Spinal cord (tissue), 10 donors: ENCODE measurements around the gene DHDDS. TPM values are rescaled to one million over a fixed set of nuclear protein-coding genes. Genes with fewer than 3 reads are reported as not detected.
"Not testable (repeated sequence)": the region's sequence is repeated elsewhere in the genome, so short reads cannot be mapped to it uniquely, and the experiment has no call there.

Source experiments
- DNase-seq, 6 donors: peaks; one replicate each; pipeline versions ENCODE4 v3.0.0 to v3.0.0-alpha.2; 2013 to 2015; ENCODE audit warnings: low spot score in 6 of 6, low read depth in 4 of 6
- H3K27ac ChIP-seq: one replicate; pipeline ENCODE4 v1.5.1; 2013; ENCODE audit warnings: low read depth, low read length, control low read depth
- H3K27me3 ChIP-seq: one replicate; pipeline ENCODE4 v1.6.1; 2013; ENCODE audit warnings: low read length; ENCODE audit not compliant: control insufficient read depth, insufficient read depth
- H3K36me3 ChIP-seq: one replicate; pipeline ENCODE4 v1.6.1; 2013; ENCODE audit warnings: low read length; ENCODE audit not compliant: control insufficient read depth, insufficient read depth
- H3K4me1 ChIP-seq: one replicate; pipeline ENCODE4 v1.6.1; 2013; ENCODE audit warnings: low read length; ENCODE audit not compliant: control insufficient read depth, insufficient read depth
- H3K4me3 ChIP-seq: one replicate; pipeline ENCODE4 v1.5.1; 2013; ENCODE audit warnings: low read depth, low read length, control low read depth
- H3K9me3 ChIP-seq: one replicate; pipeline ENCODE4 v1.6.1; 2013; ENCODE audit warnings: low read length; ENCODE audit not compliant: control insufficient read depth, insufficient read depth
- WGBS: methylation state at CpG from one replicate; pipeline ENCODE4 v1.1.5; 2013; ENCODE audit warnings: missing lambda C conversion rate; ENCODE audit not compliant: insufficient coverage; 5-methylcytosine and 5-hydroxymethylcytosine counted together
- long read RNA-seq, 4 donors: transcript quantifications; one replicate each; lab custom pipeline, GENCODE V29; 2026
- polyA plus RNA-seq, 2 donors: library from polyadenylated mRNA; unstranded; fragments of 120-200 nt; gene quantifications; one replicate each; pipeline ENCODE4 v1.2.1, GENCODE V29; 2013; ENCODE audit not compliant: insufficient read length in 2 of 2
- total RNA-seq, 2 donors: library from RNA; depleted of rRNA in 1 of 2; stranded (reverse); fragments of 120-200 nt in 1 of 2; fragments of >200 nt in 1 of 2; gene quantifications; one replicate each; pipeline versions ENCODE4 v1.2.3 to v1.2.4, GENCODE V29; 2013 to 2014
- donor health status: healthy.

DHDDS gene, protein sequence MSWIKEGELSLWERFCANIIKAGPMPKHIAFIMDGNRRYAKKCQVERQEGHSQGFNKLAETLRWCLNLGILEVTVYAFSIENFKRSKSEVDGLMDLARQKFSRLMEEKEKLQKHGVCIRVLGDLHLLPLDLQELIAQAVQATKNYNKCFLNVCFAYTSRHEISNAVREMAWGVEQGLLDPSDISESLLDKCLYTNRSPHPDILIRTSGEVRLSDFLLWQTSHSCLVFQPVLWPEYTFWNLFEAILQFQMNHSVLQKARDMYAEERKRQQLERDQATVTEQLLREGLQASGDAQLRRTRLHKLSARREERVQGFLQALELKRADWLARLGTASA
- total RNA-seq: 10 to 100 TPM; 28.1 to 37.7 TPM
- polyA plus RNA-seq: 10 to 100 TPM; 35.0 to 48.3 TPM
- long read RNA-seq, donor 1, partial matches to known transcripts: 0 of 6 reads
- long read RNA-seq, donor 1, other reads (novel, unspliced or antisense): 0 of 6 reads
- long read RNA-seq, donor 2, partial matches to known transcripts: 0 of 5 reads
- long read RNA-seq, donor 2, other reads (novel, unspliced or antisense): 0 of 5 reads
- long read RNA-seq, donor 3, partial matches to known transcripts: 0 of 5 reads
- long read RNA-seq, donor 3, other reads (novel, unspliced or antisense): 0 of 5 reads
- long read RNA-seq, donor 4, partial matches to known transcripts: 0 of 5 reads
- long read RNA-seq, donor 4, other reads (novel, unspliced or antisense): 0 of 5 reads

DNA sequence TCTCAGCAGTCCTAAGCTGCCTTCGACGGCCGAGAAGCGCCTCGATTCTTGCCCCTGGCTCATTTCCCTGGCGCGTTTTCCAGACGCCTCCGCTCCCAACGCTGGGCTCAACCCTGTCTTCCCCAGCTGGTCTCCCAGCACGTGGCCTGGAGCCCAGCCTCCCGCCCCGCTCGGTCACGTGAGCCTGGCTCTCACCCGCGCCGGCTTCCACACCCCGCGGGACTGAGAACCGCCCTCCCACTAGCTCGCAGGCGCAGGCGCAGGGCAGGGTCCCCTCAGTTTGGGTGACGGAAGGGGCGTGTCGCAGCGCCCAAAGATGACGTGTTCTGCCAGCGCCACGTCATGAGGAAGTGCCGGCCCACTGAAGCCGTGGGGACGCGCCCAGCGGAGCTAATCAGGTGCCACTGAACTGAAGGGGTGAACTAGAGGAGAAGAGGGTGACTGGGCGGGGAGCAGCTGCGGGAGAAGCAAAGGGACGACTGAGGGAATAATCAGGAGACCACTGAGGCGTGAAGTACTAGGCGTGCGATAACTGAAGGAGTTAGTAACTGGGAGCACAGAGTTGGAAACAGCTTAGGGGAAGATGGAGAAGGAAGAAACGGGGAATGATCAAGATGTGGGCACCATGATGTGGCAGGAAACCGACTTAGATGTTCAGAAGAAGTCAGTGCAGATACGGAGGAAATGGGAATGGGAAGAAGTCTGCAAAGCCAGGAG, at the start of gene DHDDS:
Gene DHDDS, plus strand, starts transcription at position 343 of the 717 bp plus-strand sequence. CDS start 625 bp downstream, outside the sequence.
- peak; percentile 93 to 99 (median 96) for DNase-seq
- H3K9me3 ChIP-seq: no peaks in the 10 kb centered on the region
- peak within 1 kb of the TSS; percentile 94 for H3K4me3 ChIP-seq
- H3K36me3 ChIP-seq: peaks cover 16% of the 10 kb centered on the region
- peaks cover 19% of the 10 kb centered on the region for H3K4me1 ChIP-seq
- under 1% methylated on average over 45 of the region's 45 CpGs for WGBS
- H3K27me3 ChIP-seq: no peaks in the 10 kb centered on the region
- H3K27ac ChIP-seq: peak within 1 kb of the TSS; percentile 78

DNA sequence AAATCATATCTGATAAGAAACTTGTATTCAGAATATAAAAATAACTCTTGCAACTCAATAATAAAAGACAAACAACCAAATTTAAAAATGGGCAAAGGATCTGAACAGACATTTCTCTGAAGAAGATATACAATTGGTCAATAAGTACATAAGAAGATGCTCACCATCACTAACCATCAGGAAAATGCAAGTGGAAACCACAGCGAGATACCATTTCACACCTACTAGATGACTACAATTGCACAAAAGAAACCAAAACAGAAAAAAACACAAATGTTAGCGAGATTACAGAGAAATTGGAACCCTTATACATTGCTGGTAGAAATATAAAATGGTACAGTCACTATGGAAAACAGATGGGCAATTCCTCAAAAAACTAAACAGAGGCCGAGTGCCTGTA, 48.0 kb upstream of the DHDDS start:
- Histone ChIP-seq H3K9me3 (no peaks in the 10 kb centered on the region), H3K4me3 (no peak overlapping the region), H3K4me1 (no peaks in the 10 kb centered on the region), H3K36me3 (no peaks in the 10 kb centered on the region), H3K27me3 (no peaks in the 10 kb centered on the region), H3K27ac (no peak overlapping the region)
- no peak for DNase-seq
- WGBS: 92% methylated on average over 1 of the region's 3 CpGs

DNA sequence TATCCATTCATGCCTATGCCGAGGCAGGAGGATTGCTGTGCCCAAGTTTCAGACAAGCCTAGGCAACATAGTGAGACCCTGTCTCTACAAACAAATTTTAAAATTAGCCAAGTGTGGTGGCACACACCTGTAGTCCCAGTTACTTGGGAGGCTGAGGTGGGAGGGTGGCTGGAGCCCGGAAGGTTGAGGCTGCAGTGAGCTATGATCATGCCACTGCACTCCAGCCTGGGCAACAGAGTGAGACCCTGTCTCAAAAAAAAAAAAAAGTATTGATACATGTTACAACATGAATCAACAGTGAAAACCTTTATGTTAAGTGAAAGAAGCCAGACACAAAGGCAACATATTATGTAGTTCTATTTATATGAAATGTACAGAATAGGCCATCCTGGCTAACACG, 47.1 kb upstream of the DHDDS start:
- H3K36me3 ChIP-seq, H3K27me3 ChIP-seq, H3K9me3 ChIP-seq, DNase-seq, H3K4me3 ChIP-seq, H3K4me1 ChIP-seq, H3K27ac ChIP-seq: not testable (repeated sequence)
- WGBS: no CpG with 5 or more reads among the region's 3 CpGs

DNA sequence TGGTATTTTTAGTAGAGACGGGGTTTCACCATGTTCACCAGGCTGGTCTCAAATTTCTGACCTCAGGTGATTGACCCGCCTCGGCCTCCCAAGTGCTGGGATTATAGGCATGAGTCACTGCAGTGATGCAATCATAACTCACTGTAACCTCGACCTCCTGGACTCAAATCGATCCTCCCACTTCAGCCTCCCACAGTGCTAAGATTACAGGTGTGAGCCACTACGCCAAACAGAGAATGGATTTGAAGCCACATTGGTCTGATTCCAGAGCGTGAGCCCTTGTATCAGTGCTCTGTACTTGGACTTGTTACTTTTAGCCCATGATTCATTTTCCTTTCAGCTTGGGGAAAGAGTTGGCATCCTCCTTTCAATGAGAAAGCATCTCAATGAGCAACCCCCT, 44.7 kb upstream of the DHDDS start:
- Histone ChIP-seq H3K27me3 (no peaks in the 10 kb centered on the region), H3K4me3 (no peak overlapping the region), H3K36me3 (no peaks in the 10 kb centered on the region), H3K27ac (no peak overlapping the region), H3K9me3 (no peaks in the 10 kb centered on the region), H3K4me1 (no peaks in the 10 kb centered on the region)
- 82% methylated on average over 6 of the region's 7 CpGs for WGBS
- DNase-seq: no peak

DNA sequence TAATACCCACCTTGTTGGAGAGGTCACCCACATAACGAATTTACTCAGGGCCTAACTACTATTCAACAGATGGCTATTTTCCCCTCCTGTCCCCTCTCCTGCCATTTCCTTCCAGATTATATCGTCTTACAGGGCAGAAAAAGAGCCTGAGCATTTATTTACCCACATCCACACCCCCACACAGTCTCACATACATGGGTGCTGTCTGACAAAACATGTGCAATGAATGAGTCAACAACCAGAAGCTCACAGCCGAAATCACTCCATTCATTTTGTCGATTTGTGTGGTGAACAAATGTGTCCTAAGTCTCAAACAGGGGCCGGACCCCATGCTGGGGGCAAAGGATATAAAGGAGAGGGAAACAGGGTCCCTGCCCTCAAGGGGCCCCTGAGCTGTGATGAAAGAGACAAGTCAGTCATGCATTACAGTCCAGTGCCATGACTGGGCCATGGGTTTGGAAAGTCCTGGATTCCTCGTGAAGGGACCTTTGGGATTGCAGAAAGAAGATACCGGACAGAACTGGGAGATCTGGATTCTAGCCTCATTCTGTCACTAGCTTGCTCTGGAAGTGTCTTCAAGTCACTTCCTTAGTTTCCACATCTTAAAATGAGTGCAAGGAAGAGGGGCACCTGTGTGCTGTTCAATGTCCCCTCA, 43.2 kb upstream of the DHDDS start:
- no peaks in the 10 kb centered on the region for H3K36me3 ChIP-seq
- H3K27me3 ChIP-seq: no peaks in the 10 kb centered on the region
- no peaks in the 10 kb centered on the region for H3K9me3 ChIP-seq
- H3K27ac ChIP-seq: no peak overlapping the region
- no peak for DNase-seq
- H3K4me3 ChIP-seq: no peak overlapping the region
- WGBS: 78% methylated on average over 7 of the region's 7 CpGs
- no peaks in the 10 kb centered on the region for H3K4me1 ChIP-seq

DNA sequence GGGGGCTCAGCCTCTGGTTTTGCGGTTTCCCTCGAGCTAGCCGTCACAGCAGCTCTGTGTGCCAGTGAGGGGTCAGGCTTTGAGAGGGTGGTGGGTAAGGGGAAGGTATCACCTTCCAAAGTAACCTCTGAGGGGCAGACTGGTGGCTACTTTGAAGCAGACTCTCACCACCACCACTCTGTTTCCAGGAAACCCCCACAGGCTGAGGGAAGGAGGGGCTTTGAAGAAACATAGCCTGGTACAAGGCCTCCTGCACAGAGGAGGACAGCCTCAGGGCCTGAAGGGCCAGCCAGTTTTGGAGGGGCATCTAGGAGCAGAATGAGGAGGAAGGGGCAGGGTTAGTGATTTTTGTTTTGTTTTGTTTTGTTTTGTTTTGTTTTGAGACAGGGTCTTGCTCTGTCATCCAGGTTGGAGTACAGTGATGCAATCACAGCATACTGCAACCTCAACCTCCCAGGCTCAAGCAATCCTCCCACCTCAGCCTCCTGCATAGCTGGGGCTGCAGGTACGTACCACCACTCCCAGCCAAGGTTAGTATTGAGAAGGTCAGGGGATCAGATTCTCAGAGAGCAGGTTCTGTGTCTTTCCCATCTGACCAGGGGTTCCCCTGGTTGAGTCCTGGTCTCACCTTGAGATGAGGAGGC, 42.4 kb upstream of the DHDDS start:
- Histone ChIP-seq H3K4me1 (no peaks in the 10 kb centered on the region), H3K36me3 (no peaks in the 10 kb centered on the region), H3K27me3 (no peaks in the 10 kb centered on the region), H3K9me3 (no peaks in the 10 kb centered on the region), H3K4me3 (no peak overlapping the region), H3K27ac (no peak overlapping the region)
- no CpG with 5 or more reads among the region's 4 CpGs for WGBS
- no peak for DNase-seq

DNA sequence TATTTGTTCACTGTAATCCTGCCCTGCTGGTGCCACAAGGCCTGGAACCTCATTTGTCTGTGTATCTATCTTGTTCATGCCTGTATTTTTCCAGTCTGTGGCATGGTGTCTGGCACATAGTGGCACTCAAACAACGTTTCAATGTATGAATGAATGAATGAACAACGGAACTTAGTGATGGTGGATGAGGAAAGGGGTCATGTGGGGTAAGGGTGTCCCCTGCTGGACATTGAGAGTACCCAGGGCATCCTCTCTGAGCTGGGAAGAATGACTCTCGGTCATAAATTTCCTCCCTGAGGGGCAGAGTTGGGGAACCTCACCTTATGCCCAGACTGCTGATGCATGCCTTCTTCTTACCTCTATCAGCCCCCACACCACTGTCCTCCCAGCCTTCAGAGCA, 40.7 kb upstream of the DHDDS start:
- H3K9me3 ChIP-seq: no peaks in the 10 kb centered on the region
- H3K4me1 ChIP-seq: no peaks in the 10 kb centered on the region
- H3K36me3 ChIP-seq: no peaks in the 10 kb centered on the region
- 11% methylated on average over 3 of the region's 3 CpGs for WGBS
- no peak overlapping the region for H3K27ac ChIP-seq
- no peak overlapping the region for H3K4me3 ChIP-seq
- DNase-seq: peak in 2 of 6 donors; percentile 2 to 39
- no peaks in the 10 kb centered on the region for H3K27me3 ChIP-seq

DNA sequence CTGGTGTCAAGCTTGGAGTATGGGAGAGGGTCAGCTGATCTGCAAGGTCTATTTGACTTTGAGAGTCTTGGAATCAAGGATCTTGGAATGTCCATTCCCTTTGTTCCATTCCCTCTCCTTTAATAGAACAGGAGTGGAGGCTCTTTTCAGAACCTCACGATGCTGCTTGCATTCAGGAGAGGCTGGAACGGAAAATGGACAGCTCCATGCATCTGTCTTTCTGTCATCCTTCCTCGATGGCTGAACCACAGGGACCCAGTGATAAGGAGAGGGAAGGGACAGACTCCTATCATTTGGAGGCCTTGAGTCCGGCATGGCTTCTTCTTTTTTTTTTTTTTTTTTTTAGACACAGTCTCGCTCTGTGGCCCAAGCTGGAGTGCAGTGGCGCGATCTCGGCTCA, 36.4 kb upstream of the DHDDS start:
- no peak for DNase-seq
- no peak overlapping the region for H3K4me3 ChIP-seq

DNA sequence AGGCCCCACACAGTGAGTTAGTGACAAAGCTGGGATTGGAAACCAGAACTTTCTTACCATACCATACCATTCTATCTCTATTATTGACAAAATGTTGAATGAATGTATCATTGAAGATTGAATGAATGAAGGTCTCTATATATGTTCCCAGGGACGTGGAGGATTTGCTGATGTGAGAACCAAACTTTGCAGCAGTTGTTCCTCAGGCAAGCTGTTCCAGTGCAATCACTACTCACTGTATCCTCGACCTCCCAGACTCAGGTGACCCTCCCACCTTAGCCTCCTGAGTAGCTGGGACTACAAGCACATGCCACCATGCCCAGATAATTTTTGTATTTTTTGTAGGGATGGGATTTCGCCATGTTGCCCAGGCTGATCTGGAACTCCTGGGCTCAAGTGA, 33.1 kb upstream of the DHDDS start:
- Histone ChIP-seq H3K9me3 (no peaks in the 10 kb centered on the region), H3K4me1 (no peaks in the 10 kb centered on the region), H3K4me3 (no peak overlapping the region), H3K27ac (no peak overlapping the region), H3K27me3 (no peaks in the 10 kb centered on the region), H3K36me3 (no peaks in the 10 kb centered on the region)
- DNase-seq: no peak
- WGBS: 92% methylated on average over 2 of the region's 3 CpGs

More for the DNA sequence above, 36.4 kb upstream of the DHDDS start:
- 100% methylated on average over 1 of the region's 8 CpGs for WGBS
- H3K9me3 ChIP-seq: no peaks in the 10 kb centered on the region
- no peaks in the 10 kb centered on the region for H3K36me3 ChIP-seq
- H3K4me1 ChIP-seq: no peaks in the 10 kb centered on the region
- H3K27ac ChIP-seq: no peak overlapping the region
- no peaks in the 10 kb centered on the region for H3K27me3 ChIP-seq
